Activated CD4-positive, alpha-beta T cell treated with anti-CD3 and anti-CD28 coated beads for 24 hours (primary cell): ENCODE data around the gene RAP1GAP2.
"Not testable (repeated sequence)": the region's sequence is repeated elsewhere in the genome, so short reads cannot be mapped to it uniquely, and the experiment has no call there.

Source experiments
- DNase-seq, 2 donors: peaks; one replicate each; pipeline ENCODE4 v3.0.0-alpha.2; 2020; ENCODE audit warnings: low read depth in 2 of 2

Gene RAP1GAP2

DNA sequence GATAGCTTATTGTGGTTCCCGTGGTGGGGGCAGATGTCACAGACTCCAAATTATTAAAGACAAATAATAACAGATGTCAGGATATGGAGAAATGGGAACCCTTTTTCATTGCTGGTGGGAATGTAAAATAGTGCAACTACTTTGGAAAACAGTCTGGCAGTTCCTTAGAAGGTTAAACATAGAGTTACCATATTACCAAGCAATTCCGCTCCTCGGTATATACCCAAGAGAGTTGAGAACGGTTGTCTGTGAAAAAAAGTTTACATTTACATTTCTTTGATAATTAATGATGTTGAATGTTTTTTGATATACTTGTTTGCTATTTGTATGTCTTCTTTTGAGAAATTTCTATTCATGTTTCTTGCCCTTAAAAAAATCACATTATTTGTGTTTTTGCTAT, 226.0 kb downstream of the RAP1GAP2 start:
- DNase-seq, result no peak

DNA sequence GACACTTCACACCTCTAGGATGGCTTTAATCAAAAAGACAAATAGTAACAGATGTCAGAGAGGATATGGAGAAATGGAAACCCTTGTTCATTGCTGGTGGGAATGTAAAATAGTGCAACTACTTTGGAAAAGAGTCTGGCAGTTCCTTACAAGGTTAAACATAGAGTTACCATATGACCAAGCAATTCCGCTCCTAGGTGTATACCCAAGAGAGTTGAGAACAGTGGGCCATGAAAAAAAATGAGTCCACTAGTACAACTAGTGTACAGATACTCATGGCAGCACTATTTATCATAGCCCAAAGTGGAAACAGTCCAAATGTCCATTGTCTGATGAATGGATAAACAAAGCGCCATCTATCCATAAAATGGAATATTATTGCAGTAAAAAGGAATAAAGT, 228.1 kb downstream of the RAP1GAP2 start:
- DNase-seq, result no peak

DNA sequence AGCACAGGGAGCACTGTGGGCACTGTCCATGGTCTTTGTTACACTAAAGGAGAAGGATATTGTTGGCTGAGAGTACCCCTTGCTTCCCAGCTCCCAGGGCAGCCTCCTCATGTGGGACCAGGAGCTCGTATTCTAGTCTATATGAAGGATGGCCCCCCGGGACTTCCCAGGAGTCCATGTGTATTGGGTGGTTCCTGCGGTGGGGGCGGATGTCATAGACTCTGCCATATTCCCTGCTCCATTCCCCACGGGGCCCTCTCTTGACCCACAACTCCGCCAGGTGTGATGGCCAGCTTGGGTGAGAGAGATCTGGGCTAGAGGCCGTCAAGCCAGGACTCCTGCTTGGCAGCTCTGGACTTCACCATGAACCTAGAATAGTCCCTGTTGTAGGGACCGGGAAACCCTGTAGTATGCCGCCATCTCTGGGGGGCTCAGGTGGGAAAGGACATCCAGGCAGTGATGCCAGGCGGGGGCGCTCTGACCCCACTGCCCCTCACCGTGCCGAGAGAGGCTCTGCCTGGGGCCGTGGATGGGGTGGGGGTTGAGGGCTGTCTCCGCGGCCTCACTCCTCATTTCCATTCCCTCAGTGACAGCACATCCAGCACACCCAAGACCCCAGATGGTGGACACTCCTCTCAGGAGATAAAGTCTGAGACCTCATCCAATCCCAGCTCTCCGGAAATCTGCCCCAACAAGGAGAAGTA, 229.3 kb downstream of the RAP1GAP2 start:
- no peak for DNase-seq

DNA sequence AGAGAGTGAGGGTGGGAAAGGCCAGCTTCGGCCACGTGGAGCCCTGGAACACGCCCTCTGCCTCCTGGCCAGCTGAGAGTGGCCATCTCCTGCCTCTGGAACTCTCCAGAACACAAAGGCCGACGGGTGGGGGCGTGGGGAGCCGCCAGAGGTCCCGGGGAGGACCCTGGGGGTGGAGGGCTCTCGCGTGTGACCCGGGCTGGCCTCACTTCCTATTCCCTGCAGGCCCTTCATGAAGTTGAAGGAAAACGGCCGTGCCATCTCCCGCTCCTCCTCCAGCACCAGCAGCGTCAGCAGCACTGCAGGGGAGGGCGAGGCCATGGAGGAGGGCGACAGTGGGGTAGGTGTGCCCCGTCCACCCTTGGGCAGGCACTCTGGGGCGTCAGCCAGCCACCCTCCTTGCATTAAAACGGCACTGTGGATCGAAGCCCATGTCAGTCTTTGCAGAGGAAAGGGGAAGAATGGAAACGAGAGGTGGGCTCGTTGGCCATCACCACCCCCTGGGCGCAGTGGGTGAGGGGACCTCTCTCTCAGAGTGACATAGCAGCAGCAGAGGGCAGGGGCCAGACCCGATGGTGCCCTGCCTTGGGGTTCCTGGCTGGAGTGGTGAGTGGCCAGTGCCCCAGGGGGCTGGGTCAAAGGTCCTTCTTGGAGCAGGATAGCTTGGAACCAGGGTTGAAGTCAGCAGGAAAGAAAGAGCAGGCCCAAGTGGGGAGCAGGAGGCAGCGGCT, 230.1 kb downstream of the RAP1GAP2 start:
- no peak for DNase-seq

DNA sequence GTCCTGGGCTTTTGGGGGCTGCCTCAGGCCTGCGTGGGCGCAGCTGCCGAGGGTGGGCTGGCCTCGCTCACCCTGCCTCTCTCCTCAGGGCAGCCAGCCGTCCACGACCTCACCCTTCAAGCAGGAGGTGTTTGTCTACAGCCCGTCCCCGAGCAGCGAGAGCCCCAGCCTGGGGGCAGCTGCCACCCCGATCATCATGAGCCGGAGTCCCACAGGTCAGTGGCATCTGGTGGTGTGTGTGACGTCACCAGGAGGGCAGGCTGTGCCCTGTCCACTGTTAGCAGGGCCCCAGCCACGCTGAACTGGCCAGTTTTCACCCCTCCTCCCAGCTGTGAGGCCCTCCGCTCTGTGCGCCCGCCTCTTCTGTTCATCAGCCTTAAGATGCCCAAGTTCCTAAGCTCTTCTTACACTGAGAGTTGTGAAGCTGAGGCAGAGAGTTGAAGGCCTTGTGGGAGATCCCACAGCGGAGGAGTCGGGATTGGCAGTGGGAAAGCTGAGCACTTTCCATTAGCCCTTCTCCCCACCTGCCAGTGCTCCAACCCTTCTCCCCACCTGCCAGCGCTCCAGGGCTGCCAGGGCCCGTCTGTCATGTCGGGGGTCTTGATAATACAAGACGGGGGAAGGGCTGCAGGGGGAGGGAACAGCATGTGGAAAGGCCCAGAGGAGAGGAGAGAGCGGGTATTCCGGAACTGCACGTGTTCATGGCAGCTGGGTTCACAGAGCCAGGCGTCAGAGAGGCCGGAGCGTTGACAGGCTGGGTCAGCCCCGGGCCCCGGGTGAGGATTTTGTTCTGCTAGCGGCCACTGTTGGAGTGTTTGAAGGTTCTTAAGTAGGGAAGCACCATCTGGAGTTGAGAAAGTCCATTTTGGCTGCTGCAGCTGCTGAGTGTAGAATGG, 230.9 kb downstream of the RAP1GAP2 start:
- no peak for DNase-seq

DNA sequence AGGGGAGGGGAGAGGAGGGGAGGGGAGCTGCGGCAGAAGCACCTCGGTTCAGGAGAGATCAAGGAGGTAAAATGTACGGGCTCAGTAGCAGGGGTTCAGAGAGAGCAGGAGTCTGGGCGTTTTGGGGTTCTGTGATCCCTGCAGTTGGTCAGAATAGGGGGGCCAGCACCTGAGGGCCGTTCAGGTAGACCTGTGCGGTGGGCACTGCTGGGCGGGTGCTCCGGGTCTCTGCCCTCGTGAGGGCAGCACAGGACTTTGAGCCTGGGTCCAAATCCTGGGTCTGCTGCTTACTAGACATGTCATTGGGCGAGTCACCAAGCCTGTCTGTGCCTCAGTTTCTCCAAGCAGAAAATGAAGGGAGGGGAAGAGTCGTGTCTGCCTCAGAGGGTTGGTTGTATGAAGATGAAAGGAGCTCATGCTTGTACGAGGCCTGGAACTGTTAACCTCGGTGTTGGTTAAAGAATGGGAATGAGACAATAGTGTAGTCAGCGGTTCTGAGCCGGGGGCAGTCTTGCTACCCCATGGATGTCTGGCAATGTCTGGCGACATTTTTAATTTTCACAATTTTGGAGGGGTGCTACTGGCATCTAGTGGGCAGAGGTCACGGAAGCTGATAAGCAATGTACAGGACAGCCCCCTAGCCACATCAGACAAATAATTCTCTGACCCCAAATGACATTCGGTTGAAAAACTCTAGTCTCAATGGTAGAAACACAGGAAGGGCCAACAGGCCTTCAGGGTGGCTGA, 231.7 kb downstream of the RAP1GAP2 start:
- no peak for DNase-seq

DNA sequence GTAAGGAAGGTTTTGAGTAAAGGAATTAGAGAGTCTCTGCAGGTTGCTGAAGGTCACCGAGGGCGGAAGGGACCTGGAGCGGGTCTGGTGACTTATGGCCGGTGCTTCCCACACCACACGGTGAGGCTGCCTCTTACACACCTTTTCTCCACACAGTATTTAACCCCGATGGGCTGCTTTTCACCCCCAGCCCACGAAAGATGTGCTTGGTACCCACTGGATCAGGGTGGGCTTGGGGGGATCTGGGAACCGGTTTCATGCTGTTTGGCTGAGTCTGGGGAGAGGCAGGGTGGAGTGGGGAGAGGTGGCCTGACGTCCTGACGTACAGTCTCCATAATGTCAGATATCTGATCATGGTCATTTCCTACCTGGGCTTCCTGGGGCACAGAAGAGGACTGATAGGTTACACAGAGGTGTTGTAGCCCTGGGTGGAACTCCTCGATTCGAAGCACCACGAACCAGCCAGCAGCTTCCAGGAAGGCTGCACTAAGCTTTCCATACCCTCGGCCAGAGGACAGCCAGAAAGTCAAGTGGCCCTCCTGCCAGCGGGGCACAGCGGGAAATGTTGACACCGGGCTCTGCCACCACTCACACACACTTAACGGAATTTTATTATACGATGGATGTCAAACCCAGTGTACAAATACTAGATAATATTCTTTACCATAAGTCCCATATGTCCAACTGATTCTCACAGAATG, 233.1 kb downstream of the RAP1GAP2 start:
- no peak for DNase-seq

DNA sequence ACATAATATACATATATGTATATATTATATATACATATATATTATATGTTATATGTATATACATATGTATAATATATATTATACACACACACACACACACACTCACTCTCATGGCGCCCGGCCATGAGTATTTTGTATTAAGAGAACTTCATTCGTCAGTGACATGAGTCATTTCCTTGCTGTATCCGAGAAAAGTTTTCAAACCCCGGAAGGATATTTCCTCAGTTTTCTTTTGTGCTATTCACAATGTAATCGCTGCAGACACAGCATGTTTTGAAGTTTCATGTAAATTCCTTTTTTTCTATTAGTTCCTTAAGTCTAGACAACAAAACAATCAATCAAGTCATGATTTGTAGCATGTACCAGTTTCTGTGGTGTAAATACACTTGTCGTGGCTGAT, 233.9 kb downstream of the RAP1GAP2 start:
- no peak for DNase-seq

DNA sequence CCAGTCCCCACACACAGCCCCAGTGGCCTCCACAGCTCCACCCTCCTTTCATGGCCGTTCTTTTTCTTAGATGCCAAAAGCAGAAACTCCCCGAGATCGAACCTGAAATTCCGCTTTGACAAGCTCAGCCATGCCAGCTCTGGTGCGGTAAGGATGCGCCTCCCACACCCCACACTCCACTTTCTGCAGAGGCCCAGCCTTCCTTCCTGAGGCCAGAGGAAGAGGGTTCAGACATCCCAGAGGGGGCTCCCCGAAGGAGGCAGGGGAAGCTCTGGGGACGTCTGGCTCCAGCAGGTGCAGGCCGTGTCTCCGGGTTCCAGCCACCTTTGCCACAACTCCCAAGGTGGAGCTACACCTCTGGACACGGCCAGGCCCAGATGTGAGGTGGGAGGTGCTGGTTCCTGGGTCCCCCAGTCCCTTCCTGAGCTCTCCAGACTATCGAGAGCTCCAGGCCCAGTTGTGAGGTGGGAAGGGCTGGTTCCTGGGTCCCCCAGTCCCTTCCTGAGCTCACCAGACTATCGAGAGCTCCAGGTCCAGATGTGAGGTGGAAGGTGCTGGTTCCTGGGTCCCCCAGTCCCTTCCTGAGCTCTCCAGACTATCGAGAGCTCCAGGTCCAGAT, 234.7 kb downstream of the RAP1GAP2 start:
- not testable (repeated sequence) for DNase-seq

DNA sequence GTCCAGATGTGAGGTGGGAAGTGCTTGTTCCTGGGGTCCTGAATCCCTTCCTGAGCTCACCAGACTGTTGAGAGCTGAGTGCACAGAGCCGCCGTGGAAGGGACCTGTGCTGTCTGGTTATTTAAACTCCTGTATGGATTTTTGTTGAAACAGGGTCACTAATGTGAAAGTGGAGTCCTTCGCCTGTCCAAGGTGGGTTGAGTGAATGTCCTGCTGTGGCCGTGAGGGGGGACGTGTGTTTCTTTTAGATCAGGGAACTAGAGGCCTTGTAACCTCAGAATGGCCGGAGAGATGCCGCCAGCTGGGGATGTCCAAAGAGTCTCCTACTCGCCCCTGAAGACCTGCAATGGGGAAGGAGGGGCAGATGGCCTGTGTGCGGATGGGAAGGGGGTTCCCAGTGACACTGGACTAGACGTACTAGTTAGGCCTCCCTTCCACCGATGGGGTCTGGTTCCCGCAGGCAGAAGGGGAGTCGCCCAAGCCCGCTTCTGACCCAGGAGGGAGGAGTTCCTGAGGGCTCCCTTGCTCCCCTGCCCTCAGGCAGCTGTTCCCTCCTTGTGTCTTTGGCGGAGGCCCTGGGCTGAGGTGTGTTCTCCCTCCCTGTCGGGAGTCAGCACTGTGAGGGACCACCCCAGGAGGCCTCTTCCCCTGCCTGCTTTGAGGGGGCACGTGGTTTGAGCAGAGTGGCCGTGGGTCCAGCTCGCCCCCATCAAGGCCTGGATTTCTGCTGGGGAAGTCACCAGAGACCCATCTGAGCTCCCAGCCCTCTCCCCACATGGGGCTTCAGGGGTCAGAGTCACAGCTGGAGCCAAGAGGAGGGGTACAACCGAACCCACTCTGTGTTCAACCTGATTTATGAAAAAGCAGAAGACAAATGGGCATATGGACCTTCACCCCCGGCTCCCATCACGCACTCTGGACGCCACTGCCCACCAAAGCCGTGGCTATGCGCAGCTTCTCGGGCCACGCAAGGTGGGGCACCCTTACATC, 236.3 kb downstream of the RAP1GAP2 start:
- no peak for DNase-seq

DNA sequence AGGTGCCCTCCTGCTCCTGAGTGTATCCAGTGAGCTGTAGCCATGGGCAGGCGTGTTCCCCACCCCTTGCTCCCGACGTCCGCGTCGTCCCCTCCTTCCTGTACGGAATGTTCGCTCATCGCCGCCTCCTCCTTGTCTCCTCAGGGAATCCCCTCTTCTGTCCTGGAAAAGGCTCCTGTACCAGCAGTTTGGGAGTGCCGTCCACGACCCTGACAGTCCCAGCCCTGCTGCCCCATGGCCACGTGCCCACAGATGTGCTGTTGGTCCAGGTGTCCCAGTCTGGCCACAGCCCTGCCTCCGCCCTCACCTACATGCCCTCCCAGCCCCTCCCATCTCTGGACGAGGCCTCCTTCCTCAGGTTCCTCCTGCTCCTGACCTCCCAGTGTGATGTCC, 237.0 kb downstream of the RAP1GAP2 start:
- DNase-seq, result no peak

DNA sequence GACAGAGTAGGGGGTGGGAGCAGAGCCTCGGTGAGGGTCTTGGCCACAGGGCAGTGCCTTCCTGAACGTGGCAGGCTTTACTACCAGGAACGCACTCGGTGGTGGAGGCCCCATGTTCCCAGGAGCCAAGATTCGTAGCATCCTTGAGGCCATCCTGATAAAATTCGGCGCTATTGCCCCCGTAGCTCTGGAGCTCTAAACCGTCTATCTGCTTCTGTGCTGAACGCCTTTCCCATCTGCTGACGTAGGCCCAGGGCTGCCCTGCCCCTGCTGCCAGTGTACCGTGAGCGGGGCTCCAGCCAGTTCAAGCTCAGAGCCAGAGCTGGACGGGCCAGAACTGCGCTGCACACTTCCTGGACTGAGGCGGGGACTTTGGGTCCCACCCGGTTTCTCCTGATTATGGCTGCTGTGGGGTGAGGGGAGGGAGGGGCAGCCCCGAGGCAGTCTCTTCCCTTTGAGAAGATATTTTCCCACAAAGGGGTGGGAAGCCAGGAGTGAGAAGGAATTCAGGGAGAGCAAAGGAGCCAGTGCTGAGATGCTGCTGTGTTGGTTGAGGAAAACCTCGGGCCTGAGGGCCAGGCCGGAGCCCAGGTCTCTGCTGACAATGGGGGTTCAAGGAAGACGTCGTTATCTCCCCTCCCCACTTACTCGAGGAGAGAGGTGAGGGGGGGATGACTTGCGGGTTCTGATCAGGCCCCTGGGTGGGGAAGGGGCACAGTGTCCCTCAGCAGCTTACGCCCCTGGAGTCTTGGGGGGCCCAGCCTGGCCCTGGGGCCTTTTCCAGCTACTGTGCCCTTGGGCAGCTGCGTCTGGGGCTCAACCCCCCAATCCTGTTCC, 237.7 kb downstream of the RAP1GAP2 start:
- no peak for DNase-seq

DNA sequence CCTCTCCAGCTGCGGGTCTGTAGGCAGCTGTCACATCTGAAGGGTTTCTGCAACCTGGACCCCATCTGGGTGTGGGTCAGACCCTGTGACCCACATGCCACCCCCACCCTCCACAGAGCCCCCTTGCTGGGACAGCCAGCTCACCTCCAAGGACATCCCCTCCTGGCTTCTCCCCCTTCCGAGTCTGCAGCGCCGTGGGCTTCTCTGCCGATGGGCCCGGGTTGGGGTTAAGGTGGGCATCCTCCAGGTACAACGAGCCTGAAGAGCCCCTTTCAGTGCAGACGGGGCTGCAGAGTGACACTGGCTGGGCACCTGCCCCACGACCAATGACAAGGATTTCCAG, 238.3 kb downstream of the RAP1GAP2 start:
- no peak for DNase-seq

DNA sequence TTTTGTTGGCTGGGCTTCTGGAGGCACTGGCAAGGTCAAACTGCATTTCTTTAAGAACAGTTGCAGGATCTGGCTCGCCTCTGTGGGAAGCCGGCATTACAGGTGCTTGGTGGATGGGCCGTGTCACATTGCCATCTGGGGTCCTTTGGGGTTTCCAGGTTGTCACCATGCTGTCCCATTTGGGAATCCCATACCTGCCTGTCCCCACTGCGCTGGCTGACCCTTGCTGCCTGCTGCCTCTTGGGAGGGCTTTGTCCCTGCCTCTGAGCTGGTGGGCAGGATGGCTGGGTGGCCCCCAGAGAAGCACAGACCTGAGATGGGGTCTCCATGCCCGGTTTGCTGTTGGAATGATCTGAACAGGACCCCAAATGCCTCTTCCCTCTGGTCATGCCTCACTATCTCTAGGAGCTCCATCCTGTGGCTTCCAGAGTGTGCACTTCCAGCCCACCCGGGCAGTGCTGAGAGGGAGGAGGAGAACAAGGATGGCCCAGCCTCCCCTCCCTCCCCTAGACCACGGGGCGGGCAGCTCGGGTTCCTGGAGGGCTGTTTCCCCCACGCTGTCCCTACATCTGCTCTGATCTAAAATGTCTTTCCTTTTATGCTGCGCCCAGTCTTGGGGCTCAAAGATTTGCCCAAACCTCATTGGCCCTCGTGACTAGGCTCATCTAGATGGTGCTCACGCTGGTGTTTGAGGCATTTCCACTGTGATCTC, 239.2 kb downstream of the RAP1GAP2 start:
- DNase-seq, result no peak

DNA sequence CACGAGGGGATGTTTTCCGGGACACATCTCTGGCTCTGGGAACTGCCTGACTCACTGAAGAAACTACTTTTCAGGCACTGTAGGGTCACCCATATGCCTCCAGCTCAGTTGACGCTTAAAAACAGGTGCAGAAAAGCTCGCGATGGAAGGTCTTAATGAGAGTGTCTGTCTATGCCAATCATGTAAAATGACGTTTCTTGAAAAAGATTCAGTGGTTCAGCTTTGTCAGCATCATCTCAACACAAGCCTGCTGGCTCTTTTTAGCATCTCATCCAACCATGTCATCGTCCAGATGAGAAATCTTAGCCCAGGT, 239.7 kb downstream of the RAP1GAP2 start:
- no peak for DNase-seq

DNA sequence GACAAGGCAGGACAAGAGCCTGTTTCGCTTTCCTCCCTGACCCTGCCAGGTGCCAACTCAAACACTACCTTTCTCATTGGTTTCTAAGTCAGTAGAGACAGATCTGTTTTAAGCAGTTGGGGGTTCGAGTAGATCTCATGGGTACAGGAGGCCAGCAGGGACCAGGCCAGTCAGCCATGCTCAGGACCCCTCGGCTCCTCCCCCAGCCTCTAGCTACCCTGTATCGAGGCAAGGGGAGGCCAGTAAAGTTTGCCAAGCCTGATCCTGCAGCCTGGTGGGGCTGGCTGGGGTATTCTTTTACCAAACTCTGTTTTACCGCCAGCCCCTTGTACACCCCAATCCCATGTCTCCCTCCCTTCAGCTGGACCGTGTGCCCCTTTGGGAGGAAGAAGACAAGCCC, 240.6 kb downstream of the RAP1GAP2 start:
- DNase-seq, result no peak

DNA sequence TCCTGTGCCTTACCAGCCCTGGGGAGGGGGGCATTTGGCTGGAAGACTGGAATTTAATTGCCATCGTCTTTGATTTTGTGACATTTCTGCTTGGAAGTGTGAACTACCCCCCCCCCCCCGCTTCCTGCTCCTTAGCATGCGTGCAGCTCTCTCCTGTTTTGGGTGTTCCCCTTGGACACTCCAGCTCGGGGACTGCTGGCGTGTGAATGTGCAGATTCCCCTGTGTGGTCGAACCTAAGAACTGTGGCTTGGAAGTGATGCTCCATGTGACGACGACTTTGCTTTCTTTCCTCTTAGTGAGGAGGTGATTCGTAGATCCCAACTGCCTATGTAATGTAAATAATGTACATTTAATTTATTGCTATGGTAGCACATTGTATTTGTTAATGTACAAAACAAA, 241.0 kb downstream of the RAP1GAP2 start:
- DNase-seq, result no peak

DNA sequence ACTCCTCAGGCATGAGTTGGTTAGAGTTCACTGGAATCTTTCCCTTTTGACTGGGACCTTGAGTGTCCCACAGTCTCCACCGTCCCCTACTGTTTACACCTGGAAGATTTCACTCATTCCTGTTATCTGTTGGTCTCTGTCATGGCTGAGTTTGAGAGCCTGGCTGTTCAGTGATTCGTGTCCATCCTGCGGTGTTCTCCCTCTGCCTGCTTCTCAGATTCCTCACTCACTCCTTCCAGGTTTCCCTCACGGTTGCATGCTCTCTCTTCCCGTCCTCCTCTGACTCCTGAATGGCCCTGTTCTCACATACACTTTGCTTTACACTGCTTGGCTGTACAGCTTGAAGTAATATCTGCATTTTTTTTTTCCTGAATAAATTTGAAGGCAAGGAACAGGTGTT, 242.7 kb downstream of the RAP1GAP2 start:
- no peak for DNase-seq
